ENCODE measurements around the gene RNF141.

The RNF141 gene

GRCh38 chr11:10481560-10482349 lies 59.2 kb downstream of the RNF141 start:
- no peak for TF ChIP-seq CTCF (IDR thresholded peaks at IDR 0.05; ENCODE audit: control insufficient read depth, insufficient read depth, low read depth, low read length, missing control alignments)
- DNase-seq (ENCODE audit: low read depth) = no peak
- no peak overlapping the region for H3K4me3 ChIP-seq (ENCODE audit: control insufficient read depth, low read depth, low read length)

GRCh38 chr11:10480760-10481159 lies 60.2 kb downstream of the RNF141 start:
- no peak overlapping the region for H3K4me3 ChIP-seq (ENCODE audit: control insufficient read depth, low read depth, low read length)
- TF ChIP-seq CTCF (IDR thresholded peaks at IDR 0.05; ENCODE audit: control insufficient read depth, insufficient read depth, low read depth, low read length, missing control alignments) = no peak
- DNase-seq (ENCODE audit: low read depth) = no peak

GRCh38 chr11:10480026-10480425 lies 61.0 kb downstream of the RNF141 start:
- no peak for TF ChIP-seq CTCF (IDR thresholded peaks at IDR 0.05; ENCODE audit: control insufficient read depth, insufficient read depth, low read depth, low read length, missing control alignments)
- no peak overlapping the region for H3K4me3 ChIP-seq (ENCODE audit: control insufficient read depth, low read depth, low read length)
- DNase-seq (ENCODE audit: low read depth) = no peak

DNA sequence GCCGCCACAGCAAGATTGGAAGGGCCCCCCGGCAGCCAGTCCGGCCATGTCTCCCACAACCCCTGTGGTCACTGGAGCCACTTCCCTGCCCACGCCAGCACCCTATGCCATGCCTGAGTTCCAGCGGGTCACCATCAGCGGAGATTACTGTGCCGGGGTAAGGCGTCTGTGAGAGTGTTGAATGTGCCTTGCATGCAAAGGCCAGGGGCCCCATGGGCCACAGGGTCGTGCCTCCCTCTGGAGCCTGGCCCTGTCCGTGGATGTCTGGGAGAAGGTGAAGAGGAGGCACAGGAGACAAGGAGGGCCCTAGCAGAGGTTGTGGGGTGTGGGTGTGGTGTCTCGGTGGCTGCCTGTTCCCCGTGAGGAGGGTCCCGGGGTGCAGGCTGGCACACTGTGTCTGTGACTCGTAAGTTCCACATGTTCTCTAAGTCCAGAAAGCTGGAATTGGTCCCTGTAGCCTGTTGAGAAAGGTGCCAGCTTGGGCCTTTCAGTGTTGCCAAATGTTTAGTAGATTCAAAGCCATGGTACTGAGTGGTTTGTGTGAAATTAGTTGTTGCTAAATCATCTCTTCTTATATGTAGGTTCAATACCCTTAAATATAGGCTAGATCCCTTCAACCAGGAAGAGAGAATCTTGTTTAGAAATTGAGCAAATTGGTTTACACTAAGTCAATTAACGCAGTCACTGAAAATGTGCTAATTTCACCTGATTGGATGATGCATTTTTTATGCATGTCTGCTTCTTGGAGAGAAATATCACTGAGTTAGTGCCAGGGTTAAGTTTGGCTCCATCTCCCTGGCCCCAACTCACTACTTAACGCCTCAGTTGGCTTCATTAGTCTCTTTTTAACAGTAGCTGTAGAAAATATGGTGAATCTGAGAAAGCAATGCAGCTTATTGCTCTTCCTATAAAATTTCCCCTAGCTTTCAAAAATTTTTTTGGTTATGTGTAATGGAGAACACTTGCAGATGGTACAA lies 62.1 kb downstream of the RNF141 start:
- H3K4me3 ChIP-seq (ENCODE audit: control insufficient read depth, low read depth, low read length) = no peak overlapping the region
- no peak for TF ChIP-seq CTCF (IDR thresholded peaks at IDR 0.05; ENCODE audit: control insufficient read depth, insufficient read depth, low read depth, low read length, missing control alignments)
- no peak for DNase-seq (ENCODE audit: low read depth)

DNA sequence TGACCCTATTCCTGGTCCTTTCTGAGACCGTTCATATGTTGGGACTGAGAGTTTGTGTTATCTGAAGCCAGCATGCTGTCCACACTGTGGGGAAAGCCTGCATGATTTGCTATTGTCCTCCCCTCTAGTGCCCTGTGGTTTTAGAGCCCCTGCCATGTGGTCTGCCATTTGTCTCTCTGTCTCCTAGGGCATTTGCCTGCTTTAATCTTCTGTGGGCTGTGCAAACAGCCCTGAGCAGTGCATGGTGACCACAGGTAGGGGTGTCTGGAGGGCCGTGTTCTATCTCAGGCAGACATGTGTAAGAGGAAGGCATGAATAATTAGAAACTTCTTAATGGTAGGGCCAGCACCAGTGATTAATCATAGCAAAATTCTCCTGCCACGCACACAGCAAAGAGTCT lies 62.9 kb downstream of the RNF141 start:
- no peak for DNase-seq (ENCODE audit: low read depth)

More for the DNA sequence above, 62.9 kb downstream of the RNF141 start:
- TF ChIP-seq CTCF (IDR thresholded peaks at IDR 0.05; ENCODE audit: control insufficient read depth, insufficient read depth, low read depth, low read length, missing control alignments) = no peak
- H3K4me3 ChIP-seq (ENCODE audit: control insufficient read depth, low read depth, low read length) = no peak overlapping the region

Measured in AG09309 (cell line).